ENCODE results near the gene GRK2.

GRK2 gene

DNA sequence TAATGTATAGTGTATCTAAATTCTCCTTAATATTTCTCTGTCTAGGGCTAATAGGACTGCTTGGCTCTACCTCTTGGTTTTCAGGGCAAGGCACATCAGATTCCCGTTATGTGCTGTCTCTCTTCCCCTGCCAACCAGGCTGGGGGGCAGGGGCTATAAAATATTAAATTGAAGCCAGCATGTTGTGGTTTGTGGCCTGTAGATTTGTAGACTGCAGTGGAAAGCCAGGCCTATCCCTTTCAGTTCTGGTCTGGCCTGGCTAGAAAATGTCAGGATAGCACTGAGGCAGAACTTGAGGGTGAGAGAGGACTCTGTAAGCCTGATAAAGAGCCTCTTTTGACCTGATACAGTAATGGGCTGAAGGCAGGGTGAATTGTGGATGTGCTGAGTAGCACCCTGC lies 14.4 kb upstream of the GRK2 start:
- ChIA-PET POLR2A (no interaction called here), CTCF (interaction anchor here (1.1 kb wide), 1 partner anchor 10 kb away, joined by 4 read pairs; no protein-coding TSS in a partner anchor)
- DNase-seq (ENCODE audit: extremely low spot score): no peak
- TF ChIP-seq LEF1 (IDR thresholded peaks at IDR 0.05; ENCODE audit: borderline replicate concordance): no peak
- no peak for TF ChIP-seq L3MBTL2 (conservative IDR thresholded peaks at IDR 0.05)
- TF ChIP-seq FOXA1 (IDR thresholded peaks at IDR 0.05): no peak
- no peak for TF ChIP-seq FOXM1 (IDR thresholded peaks at IDR 0.05; ENCODE audit: borderline replicate concordance)
- TF ChIP-seq ARNT (IDR thresholded peaks at IDR 0.05): no peak
- no peak for TF ChIP-seq FOXK2 (IDR thresholded peaks at IDR 0.05)
- no peak for TF ChIP-seq HDGF (IDR thresholded peaks at IDR 0.05; ENCODE audit: borderline replicate concordance)
- TF ChIP-seq SUZ12 (IDR thresholded peaks at IDR 0.05): no peak
- no peak for TF ChIP-seq NFRKB (IDR thresholded peaks at IDR 0.05)
- no peak for TF ChIP-seq ELF4 (IDR thresholded peaks at IDR 0.05)
- TF ChIP-seq TARDBP (IDR thresholded peaks at IDR 0.05): no peak
- TF ChIP-seq BHLHE40 (IDR thresholded peaks at IDR 0.05; ENCODE audit: borderline replicate concordance): no peak
- no peak for TF ChIP-seq SP1 (IDR thresholded peaks at IDR 0.05)
- TF ChIP-seq, protein P1, sequence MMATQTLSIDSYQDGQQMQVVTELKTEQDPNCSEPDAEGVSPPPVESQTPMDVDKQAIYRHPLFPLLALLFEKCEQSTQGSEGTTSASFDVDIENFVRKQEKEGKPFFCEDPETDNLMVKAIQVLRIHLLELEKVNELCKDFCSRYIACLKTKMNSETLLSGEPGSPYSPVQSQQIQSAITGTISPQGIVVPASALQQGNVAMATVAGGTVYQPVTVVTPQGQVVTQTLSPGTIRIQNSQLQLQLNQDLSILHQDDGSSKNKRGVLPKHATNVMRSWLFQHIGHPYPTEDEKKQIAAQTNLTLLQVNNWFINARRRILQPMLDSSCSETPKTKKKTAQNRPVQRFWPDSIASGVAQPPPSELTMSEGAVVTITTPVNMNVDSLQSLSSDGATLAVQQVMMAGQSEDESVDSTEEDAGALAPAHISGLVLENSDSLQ (IDR thresholded peaks at IDR 0.05): no peak
- TF ChIP-seq ZNF384 (IDR thresholded peaks at IDR 0.05): no peak
- no peak for TF ChIP-seq CTBP1 (IDR thresholded peaks at IDR 0.05; ENCODE audit: borderline replicate concordance)

DNA sequence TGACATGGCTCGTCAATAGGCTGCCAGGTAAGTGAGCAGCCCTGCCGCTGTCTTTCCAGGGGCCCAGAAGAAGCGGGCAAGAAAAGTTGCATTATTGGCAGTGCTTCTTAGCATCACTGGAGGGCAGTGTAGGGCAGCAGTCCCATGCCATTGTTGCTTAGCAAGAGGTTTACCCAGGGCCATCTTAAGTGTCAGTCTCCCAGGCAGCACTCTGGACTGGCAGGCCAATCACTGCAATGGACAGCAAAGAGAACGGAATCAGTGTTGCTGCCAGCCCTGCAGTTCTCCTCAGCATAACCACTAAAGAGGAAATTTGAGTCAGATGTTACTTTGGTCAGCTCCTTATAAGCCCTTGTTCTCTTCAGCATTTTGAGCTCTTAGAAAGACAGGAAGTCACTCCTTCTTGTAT lies 13.4 kb upstream of the GRK2 start:
- ChIA-PET CTCF (interaction anchor here (0.6 to 1.8 kb wide), 3 partner anchors 9 to 171 kb away, joined by 3 to 12 read pairs (median 4); no protein-coding TSS in a partner anchor), POLR2A (interaction anchor here (1.3 kb wide), 1 partner anchor 35 kb away, joined by 3 read pairs; no protein-coding TSS in a partner anchor)
- TF ChIP-seq SP1 (IDR thresholded peaks at IDR 0.05) (no peak), BHLHE40 (IDR thresholded peaks at IDR 0.05; ENCODE audit: borderline replicate concordance) (no peak), FOXM1 (IDR thresholded peaks at IDR 0.05; ENCODE audit: borderline replicate concordance) (no peak), ARNT (IDR thresholded peaks at IDR 0.05) (no peak), ELF4 (IDR thresholded peaks at IDR 0.05) (no peak), LEF1 (IDR thresholded peaks at IDR 0.05; ENCODE audit: borderline replicate concordance) (no peak), HDGF (IDR thresholded peaks at IDR 0.05; ENCODE audit: borderline replicate concordance) (no peak), FOXA1 (IDR thresholded peaks at IDR 0.05) (no peak), TARDBP (IDR thresholded peaks at IDR 0.05) (no peak), ZNF384 (IDR thresholded peaks at IDR 0.05) (no peak), FOXK2 (IDR thresholded peaks at IDR 0.05) (no peak), NFRKB (IDR thresholded peaks at IDR 0.05) (no peak), SUZ12 (IDR thresholded peaks at IDR 0.05) (no peak), L3MBTL2 (conservative IDR thresholded peaks at IDR 0.05) (no peak), CTBP1 (IDR thresholded peaks at IDR 0.05; ENCODE audit: borderline replicate concordance) (no peak)
- TF ChIP-seq, protein P1 (IDR thresholded peaks at IDR 0.05): no peak
- no peak for DNase-seq (ENCODE audit: extremely low spot score)

DNA sequence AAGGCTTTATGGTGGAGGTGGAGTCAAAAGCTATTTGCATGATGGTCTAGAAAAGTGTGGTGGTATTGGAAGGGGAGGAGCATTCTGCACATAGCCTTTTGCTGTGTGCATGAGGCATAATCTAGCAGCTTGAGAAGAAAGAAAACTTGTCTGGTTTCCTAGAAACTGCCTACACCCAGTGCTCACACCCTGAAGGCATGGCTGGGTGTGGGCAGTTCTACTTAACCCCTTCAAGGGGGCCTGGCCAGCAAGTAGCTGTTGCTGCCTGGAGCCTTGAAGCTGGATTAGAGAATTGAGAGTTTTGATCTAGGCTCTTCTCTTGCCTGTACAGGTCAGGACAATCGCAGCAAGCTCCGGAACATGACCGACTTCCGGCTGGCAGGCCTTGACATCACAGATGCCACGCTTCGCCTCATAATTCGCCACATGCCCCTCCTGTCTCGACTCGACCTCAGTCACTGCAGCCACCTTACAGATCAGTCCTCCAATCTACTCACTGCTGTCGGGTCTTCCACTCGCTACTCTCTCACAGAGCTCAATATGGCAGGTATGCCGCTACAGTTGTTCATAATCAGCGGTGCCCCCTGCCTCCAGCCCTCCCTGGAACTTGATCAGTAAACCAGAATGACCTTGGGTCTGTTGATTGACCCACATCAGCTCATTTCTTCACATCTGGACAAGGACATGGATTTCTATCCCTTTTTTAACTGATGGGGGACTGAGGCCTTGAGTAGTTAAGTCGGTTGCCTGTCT lies 12.2 kb upstream of the GRK2 start:
- DNase-seq (ENCODE audit: extremely low spot score): no peak
- ChIA-PET POLR2A (interaction anchor here (1.3 kb wide), 1 partner anchor 34 kb away, joined by 3 read pairs; no protein-coding TSS in a partner anchor), CTCF (interaction anchor here (0.5 to 1.8 kb wide), 3 partner anchors 8 to 177 kb away, joined by 3 to 12 read pairs (median 7); no protein-coding TSS in a partner anchor)
- no peak for TF ChIP-seq FOXM1 (IDR thresholded peaks at IDR 0.05; ENCODE audit: borderline replicate concordance)
- no peak for TF ChIP-seq ARNT (IDR thresholded peaks at IDR 0.05)
- no peak for TF ChIP-seq NFRKB (IDR thresholded peaks at IDR 0.05)
- TF ChIP-seq LEF1 (IDR thresholded peaks at IDR 0.05; ENCODE audit: borderline replicate concordance): no peak
- no peak for TF ChIP-seq HDGF (IDR thresholded peaks at IDR 0.05; ENCODE audit: borderline replicate concordance)
- TF ChIP-seq, protein P1 (IDR thresholded peaks at IDR 0.05): no peak
- no peak for TF ChIP-seq FOXK2 (IDR thresholded peaks at IDR 0.05)
- TF ChIP-seq CTBP1 (IDR thresholded peaks at IDR 0.05; ENCODE audit: borderline replicate concordance): no peak
- TF ChIP-seq ELF4 (IDR thresholded peaks at IDR 0.05): no peak
- TF ChIP-seq FOXA1 (IDR thresholded peaks at IDR 0.05): no peak
- TF ChIP-seq TARDBP (IDR thresholded peaks at IDR 0.05): no peak
- no peak for TF ChIP-seq BHLHE40 (IDR thresholded peaks at IDR 0.05; ENCODE audit: borderline replicate concordance)

DNA sequence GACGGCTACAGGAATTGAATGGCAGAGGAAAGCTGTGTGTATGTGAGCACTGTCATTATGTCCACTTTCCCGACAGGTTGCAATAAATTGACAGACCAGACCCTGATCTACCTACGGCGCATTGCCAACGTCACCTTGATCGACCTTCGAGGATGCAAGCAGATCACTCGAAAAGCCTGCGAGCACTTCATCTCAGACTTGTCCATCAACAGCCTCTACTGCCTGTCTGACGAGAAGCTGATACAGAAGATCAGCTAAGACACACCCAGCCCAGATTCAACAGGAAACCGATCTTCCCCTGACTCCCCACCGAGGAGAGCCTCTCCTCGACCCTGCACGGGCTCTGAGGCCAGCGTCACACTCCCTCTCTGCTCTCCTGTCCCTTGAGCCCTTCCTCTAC lies 11.5 kb upstream of the GRK2 start:
- CTCF ChIA-PET: no interaction called here
- DNase-seq (ENCODE audit: extremely low spot score): no peak
- TF ChIP-seq TARDBP (IDR thresholded peaks at IDR 0.05): no peak
- POLR2A ChIA-PET: no interaction called here

DNA sequence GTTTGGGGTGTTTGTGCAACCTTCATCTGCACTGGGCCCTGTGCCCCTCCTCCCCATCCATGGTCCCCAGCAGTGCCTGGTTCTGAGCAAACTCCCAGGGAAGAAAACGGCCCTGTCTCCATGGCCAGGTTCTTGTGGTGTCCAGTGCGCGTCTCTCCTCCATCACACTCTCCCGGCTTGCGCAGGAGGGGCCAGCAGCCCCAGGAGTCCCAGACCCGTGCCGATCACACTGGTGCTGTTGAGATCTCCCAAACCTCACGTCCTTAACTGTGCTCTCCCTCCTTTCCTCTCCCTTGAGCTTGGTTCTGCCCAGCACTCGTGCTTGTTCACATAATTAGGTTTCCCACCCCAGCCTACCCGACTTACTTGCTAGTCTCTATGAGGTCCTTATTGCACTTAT lies 10.9 kb upstream of the GRK2 start:
- CTCF ChIA-PET: no interaction called here
- no peak for DNase-seq (ENCODE audit: extremely low spot score)
- POLR2A ChIA-PET: no interaction called here
- TF ChIP-seq TARDBP (IDR thresholded peaks at IDR 0.05): no peak
- no peak for TF ChIP-seq NFRKB (IDR thresholded peaks at IDR 0.05)
- no peak for TF ChIP-seq ARNT (IDR thresholded peaks at IDR 0.05)
- no peak for TF ChIP-seq CTBP1 (IDR thresholded peaks at IDR 0.05; ENCODE audit: borderline replicate concordance)

DNA sequence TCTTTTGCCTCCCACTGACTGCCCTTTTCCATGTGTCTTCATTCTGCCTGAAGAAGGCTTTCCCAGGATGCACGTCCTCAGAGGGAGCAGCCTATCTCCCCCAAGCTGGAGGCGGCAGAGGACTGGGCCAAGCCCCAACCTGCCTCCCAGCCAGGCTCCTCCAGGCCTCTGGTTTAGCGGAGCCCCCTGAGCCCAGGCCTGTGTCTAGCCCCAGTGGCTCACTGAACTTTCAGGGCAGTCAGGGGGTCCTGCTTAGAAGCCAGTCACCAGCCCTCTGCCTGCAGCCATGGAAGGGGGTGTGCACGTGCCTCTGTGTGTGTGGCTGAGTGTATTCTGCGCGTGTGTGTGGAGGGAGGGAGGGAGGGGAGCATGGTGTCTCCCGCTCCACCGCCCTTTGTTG lies 10.4 kb upstream of the GRK2 start:
- ChIA-PET CTCF (no interaction called here), POLR2A (no interaction called here)
- DNase-seq (ENCODE audit: extremely low spot score): no peak
- TF ChIP-seq FOXK2 (IDR thresholded peaks at IDR 0.05) (no peak), FOXM1 (IDR thresholded peaks at IDR 0.05; ENCODE audit: borderline replicate concordance) (no peak), SUZ12 (IDR thresholded peaks at IDR 0.05) (no peak), BHLHE40 (IDR thresholded peaks at IDR 0.05; ENCODE audit: borderline replicate concordance) (no peak), TARDBP (IDR thresholded peaks at IDR 0.05) (no peak), ZNF384 (IDR thresholded peaks at IDR 0.05) (no peak), LEF1 (IDR thresholded peaks at IDR 0.05; ENCODE audit: borderline replicate concordance) (no peak)

All from HEK293T (cell line).